Uterus (tissue), 4 donors: ENCODE measurements around the gene GRXCR1. TPM values are rescaled to one million over a fixed set of nuclear protein-coding genes. Genes with fewer than 3 reads are reported as not detected.

Experiments used
- DNase-seq, 2 donors: peaks; one replicate each; pipeline ENCODE4 v3.0.0-alpha.2; 2019 to 2020
- H3K27ac ChIP-seq, 2 donors: fragments of 200-600 bp; sonication (generic); 1 replicate in 1 of 2; 2 replicates in 1 of 2; pipeline ENCODE4 v1.5.1; 2016 to 2018
- H3K27me3 ChIP-seq, 2 donors: fragments of 200-600 bp; sonication (generic); one replicate each; pipeline ENCODE4 v1.5.1; 2018 to 2019; ENCODE audit warnings: control low read depth in 1 of 2
- H3K36me3 ChIP-seq, 2 donors: fragments of 200-600 bp; sonication (generic); one replicate each; pipeline ENCODE4 v1.5.1; 2019; ENCODE audit warnings: control low read depth in 1 of 2
- H3K4me1 ChIP-seq, 2 donors: fragments of 200-600 bp; sonication (generic); one replicate each; pipeline ENCODE4 v1.5.1; 2018 to 2019; ENCODE audit warnings: control low read depth in 1 of 2
- H3K4me3 ChIP-seq, 2 donors: fragments of 200-600 bp; sonication (generic); 1 replicate in 1 of 2; 2 replicates in 1 of 2; pipeline ENCODE4 v1.5.1; 2018 to 2019; ENCODE audit warnings: mild to moderate bottlenecking in 1 of 2
- H3K9me3 ChIP-seq, 2 donors: fragments of 200-600 bp; sonication (generic); one replicate each; pipeline ENCODE4 v1.5.1; 2019; ENCODE audit warnings: control low read depth in 1 of 2
- CTCF ChIP-seq, 4 experiments: fragments of 200-600 bp in 2 of 4; fragments of 450-650 bp in 2 of 4; sonication (generic) in 2 of 4; IDR thresholded peaks; one replicate each; pipeline ENCODE4 v1.5.1; 2016 to 2019; ENCODE audit warnings: antibody characterized with exemption in 4 of 4, mild to moderate bottlenecking in 2 of 4, moderate library complexity in 1 of 4
- POLR2A ChIP-seq, 2 donors: fragments of 450-650 bp; IDR thresholded peaks; one replicate each; pipeline ENCODE4 v1.6.1; 2016; ENCODE audit warnings: antibody characterized with exemption in 2 of 2, mild to moderate bottlenecking in 1 of 2, moderate library complexity in 1 of 2
- intact Hi-C: fragments of 100-400 bp; cut with DNase I; formaldehyde crosslinking; loops from one replicate; pipeline ENCODE4 v1.15.1; 2023; ENCODE audit warnings: low total_unique reads
- total RNA-seq, 4 donors: library from RNA; depleted of rRNA in 3 of 4; stranded (reverse); fragments of >200 nt in 3 of 4; gene quantifications; one replicate each; pipeline versions ENCODE4 v1.1.0 to v1.2.4, GENCODE V29; 2014 to 2023
- donor health status: DM: yes; HTN: yes; CAD: no.

The GRXCR1 gene
- total RNA-seq, 4 donors from 2014 or later: not detected

- no peaks in the 10 kb centered on the region for H3K4me1 ChIP-seq
- no peak for DNase-seq
- no peaks in the 10 kb centered on the region for H3K36me3 ChIP-seq
- H3K9me3 ChIP-seq: no peaks in the 10 kb centered on the region
- no peak overlapping the region for H3K27ac ChIP-seq
- H3K27me3 ChIP-seq: no peaks in the 10 kb centered on the region
- TF ChIP-seq POLR2A (IDR thresholded peaks at IDR 0.05) (no peak), CTCF (IDR thresholded peaks at IDR 0.05) (no peak)
- intact Hi-C loops: no loop called here
- H3K4me3 ChIP-seq: no peak overlapping the region
Measured at GRCh38 chr4:42945874-42946273, 53.4 kb downstream of the GRXCR1 start.

GRCh38 chr4:42953321-42953720 is 60.8 kb downstream of the GRXCR1 start:
- intact Hi-C loops: no loop called here
- no peak for DNase-seq
- TF ChIP-seq POLR2A (IDR thresholded peaks at IDR 0.05): no peak
- TF ChIP-seq CTCF (IDR thresholded peaks at IDR 0.05): no peak

GRCh38 chr4:42954963-42955669 is 62.6 kb downstream of the GRXCR1 start:
- H3K27me3 ChIP-seq: no peaks in the 10 kb centered on the region
- H3K27ac ChIP-seq: no peak overlapping the region
- no peak overlapping the region for H3K4me3 ChIP-seq
- no peak for DNase-seq
- no peaks in the 10 kb centered on the region for H3K36me3 ChIP-seq
- no peaks in the 10 kb centered on the region for H3K9me3 ChIP-seq
- H3K4me1 ChIP-seq: no peaks in the 10 kb centered on the region
- TF ChIP-seq CTCF (IDR thresholded peaks at IDR 0.05) (no peak), POLR2A (IDR thresholded peaks at IDR 0.05) (no peak)
- intact Hi-C loops: no loop called here

More at GRCh38 chr4:42953321-42953720, 60.8 kb downstream of the GRXCR1 start:
- H3K36me3 ChIP-seq: no peaks in the 10 kb centered on the region
- no peaks in the 10 kb centered on the region for H3K4me1 ChIP-seq
- no peaks in the 10 kb centered on the region for H3K9me3 ChIP-seq
- H3K27ac ChIP-seq: no peak overlapping the region
- H3K27me3 ChIP-seq: no peaks in the 10 kb centered on the region
- no peak overlapping the region for H3K4me3 ChIP-seq

GRCh38 chr4:42955746-42956505 is 63.4 kb downstream of the GRXCR1 start:
- intact Hi-C loops: no loop called here
- no peak overlapping the region for H3K27ac ChIP-seq
- no peaks in the 10 kb centered on the region for H3K4me1 ChIP-seq
- H3K9me3 ChIP-seq: no peaks in the 10 kb centered on the region
- no peaks in the 10 kb centered on the region for H3K27me3 ChIP-seq
- no peak overlapping the region for H3K4me3 ChIP-seq
- TF ChIP-seq CTCF (IDR thresholded peaks at IDR 0.05): no peak
- no peak for TF ChIP-seq POLR2A (IDR thresholded peaks at IDR 0.05)
- DNase-seq: no peak
- no peaks in the 10 kb centered on the region for H3K36me3 ChIP-seq

- no peak overlapping the region for H3K27ac ChIP-seq
- no peak for DNase-seq
- no peaks in the 10 kb centered on the region for H3K27me3 ChIP-seq
- intact Hi-C loops: no loop called here
- no peaks in the 10 kb centered on the region for H3K36me3 ChIP-seq
- no peaks in the 10 kb centered on the region for H3K4me1 ChIP-seq
- H3K4me3 ChIP-seq: no peak overlapping the region
- TF ChIP-seq CTCF (IDR thresholded peaks at IDR 0.05) (no peak), POLR2A (IDR thresholded peaks at IDR 0.05) (no peak)
- H3K9me3 ChIP-seq: no peaks in the 10 kb centered on the region
Measured at GRCh38 chr4:42965326-42965725, 72.8 kb downstream of the GRXCR1 start.
